Activated B cell treated with CpG ODN at 0.5 μM for 24 hours (primary cell): Measurements from ENCODE around the gene MFSD2A. TPM values are rescaled to one million over a fixed set of nuclear protein-coding genes. Genes with fewer than 3 reads are reported as not detected.

Experiments
- ATAC-seq: fragments of 200-7000 bp; cut with Tn5 transposase; one replicate; pipeline ENCODE4 v1.10.0; 2021; ENCODE audit warnings: low read depth, mild to moderate bottlenecking, moderate library complexity
- CTCF ChIA-PET: fragments of 350-600 bp; sonication (Branson Sonifier 250); formaldehyde crosslinking; loops from one replicate; lab custom pipeline; 2021; ENCODE audit warnings: antibody characterized with exemption; lab: Charles Lee
- POLR2A ChIA-PET: fragments of 350-600 bp; sonication (Branson Sonifier 250); formaldehyde crosslinking; loops from one replicate; lab custom pipeline; 2021; ENCODE audit warnings: antibody characterized with exemption; lab: Charles Lee
- DNase-seq: peaks from one replicate; pipeline ENCODE4 v3.0.0; 2022
- H3K27ac Mint-ChIP-seq: one replicate; pipeline ENCODE4 v1.8.0; 2020; ENCODE audit warnings: mixed read lengths
- H3K27me3 Mint-ChIP-seq: one replicate; pipeline ENCODE4 v1.8.0; 2021; ENCODE audit warnings: mixed read lengths
- H3K36me3 Mint-ChIP-seq: one replicate; pipeline ENCODE4 v1.8.0; 2021; ENCODE audit warnings: low read depth, mixed read lengths
- H3K4me1 Mint-ChIP-seq: one replicate; pipeline ENCODE4 v1.8.0; 2021; ENCODE audit warnings: mixed read lengths
- H3K4me3 Mint-ChIP-seq: one replicate; pipeline ENCODE4 v1.8.0; 2020; ENCODE audit warnings: mild to moderate bottlenecking, mixed read lengths
- H3K9me3 Mint-ChIP-seq: one replicate; pipeline ENCODE4 v1.8.0; 2020; ENCODE audit warnings: mixed read lengths
- CTCF ChIP-seq: fragments of 200-600 bp; IDR thresholded peaks from one replicate; pipeline ENCODE4 v1.8.0; 2022; ENCODE audit warnings: antibody characterized with exemption, mild to moderate bottlenecking
- intact Hi-C: fragments of 100-400 bp; cut with micrococcal nuclease; formaldehyde crosslinking; loops from one replicate; pipeline ENCODE4 v1.15.1; 2024
- total RNA-seq: library from RNA; stranded (reverse); gene quantifications from 2 replicates; pipeline ENCODE4 v1.2.3, GENCODE V29; 2022

Gene MFSD2A
- total RNA-seq, 1 donor from 2014 or later, result 36.0 TPM

GRCh38 chr1:39973503-39974135 lies 18.7 kb downstream of the MFSD2A start:
- Mint-ChIP-seq H3K9me3 (no peaks in the 10 kb centered on the region), H3K4me3 (no peak overlapping the region)

GRCh38 chr1:39976732-39977131 lies 21.8 kb downstream of the MFSD2A start:
- Mint-ChIP-seq H3K4me1 (peaks cover 6% of the 10 kb centered on the region), H3K36me3 (peaks cover 3% of the 10 kb centered on the region), H3K27ac (no peak overlapping the region), H3K4me3 (no peak overlapping the region), H3K27me3 (no peaks in the 10 kb centered on the region), H3K9me3 (no peaks in the 10 kb centered on the region)
- no peak for ATAC-seq
- ChIA-PET POLR2A (interaction anchor here (0.6 kb wide), 1 partner anchor 51 kb away, joined by 5 read pairs; no protein-coding TSS in a partner anchor), CTCF (interaction anchor here (1.4 to 1.9 kb wide), 2 partner anchors 56 to 57 kb away, joined by 3 to 4 read pairs; no protein-coding TSS in a partner anchor)
- intact Hi-C loops, result no loop called here
- no peak for DNase-seq
- no peak for TF ChIP-seq CTCF

More at GRCh38 chr1:39973503-39974135, 18.7 kb downstream of the MFSD2A start:
- CTCF ChIA-PET, result interaction anchor here (0.8 to 6.7 kb wide), 17 partner anchors 14 to 368 kb away, joined by 3 to 157 read pairs (median 5); partner anchors contain the start of genes MFSD2A and MYCL
- Mint-ChIP-seq H3K27me3 (no peaks in the 10 kb centered on the region), H3K4me1 (peaks cover 8% of the 10 kb centered on the region), H3K27ac (no peak overlapping the region), H3K36me3 (peaks cover 26% of the 10 kb centered on the region)
- ATAC-seq (peak; percentile 86), DNase-seq (peak; percentile 58)
- intact Hi-C loops, result loop anchor here (1.0 to 2.0 kb wide), 4 partner anchors 19 to 157 kb away; partner anchors contain the start of gene MFSD2A
- POLR2A ChIA-PET, result interaction anchor here (0.7 to 2.8 kb wide), 3 partner anchors 16 to 54 kb away, joined by 5 to 11 read pairs (median 5); no protein-coding TSS in a partner anchor
- TF ChIP-seq CTCF, result peak; percentile 79

- H3K9me3 Mint-ChIP-seq, result no peaks in the 10 kb centered on the region
- H3K4me3 Mint-ChIP-seq, result no peak overlapping the region
- no peak for TF ChIP-seq CTCF
- no peak for ATAC-seq
- H3K36me3 Mint-ChIP-seq, result peaks cover 3% of the 10 kb centered on the region
- H3K27me3 Mint-ChIP-seq, result no peaks in the 10 kb centered on the region
- ChIA-PET POLR2A (interaction anchor here (0.6 kb wide), 1 partner anchor 239 kb away, joined by 3 read pairs; no protein-coding TSS in a partner anchor), CTCF (interaction anchor here (1.4 to 1.9 kb wide), 2 partner anchors 55 to 58 kb away, joined by 3 to 4 read pairs; no protein-coding TSS in a partner anchor)
- no peak for DNase-seq
- intact Hi-C loops, result no loop called here
- H3K27ac Mint-ChIP-seq, result no peak overlapping the region
- peaks cover 6% of the 10 kb centered on the region for H3K4me1 Mint-ChIP-seq
These were observed 22.3 kb downstream of the MFSD2A start for GRCh38 chr1:39977202-39977601.

GRCh38 chr1:39979654-39980053 lies 24.7 kb downstream of the MFSD2A start:
- no peaks in the 10 kb centered on the region for H3K27me3 Mint-ChIP-seq
- no peak for DNase-seq
- intact Hi-C loops, result no loop called here
- H3K36me3 Mint-ChIP-seq, result no peaks in the 10 kb centered on the region
- no peaks in the 10 kb centered on the region for H3K9me3 Mint-ChIP-seq
- H3K27ac Mint-ChIP-seq, result no peak overlapping the region
- ATAC-seq, result no peak
- TF ChIP-seq CTCF, result no peak
- no peak overlapping the region for H3K4me3 Mint-ChIP-seq
- H3K4me1 Mint-ChIP-seq, result no peaks in the 10 kb centered on the region
- ChIA-PET POLR2A (no interaction called here), CTCF (interaction anchor here (0.9 kb wide), 1 partner anchor 117 kb away, joined by 3 read pairs; no protein-coding TSS in a partner anchor)

- Mint-ChIP-seq H3K4me3 (no peak overlapping the region), H3K9me3 (no peaks in the 10 kb centered on the region), H3K4me1 (no peaks in the 10 kb centered on the region), H3K27me3 (no peaks in the 10 kb centered on the region), H3K36me3 (no peaks in the 10 kb centered on the region), H3K27ac (no peak overlapping the region)
- intact Hi-C loops, result no loop called here
- ATAC-seq (no peak), DNase-seq (no peak)
- POLR2A ChIA-PET, result no interaction called here
- TF ChIP-seq CTCF, result no peak
- CTCF ChIA-PET, result no interaction called here
These were observed 25.8 kb downstream of the MFSD2A start for GRCh38 chr1:39980555-39981313.
